ENCODE measurements around the gene PRKCD. TPM values are rescaled to one million over a fixed set of nuclear protein-coding genes. Genes with fewer than 3 reads are reported as not detected.

Gene PRKCD
- total and polyA plus RNA-seq, 2 of the 4 experiments (the other 2 are of a cell fraction): 4.3 to 19.0 TPM

DNA sequence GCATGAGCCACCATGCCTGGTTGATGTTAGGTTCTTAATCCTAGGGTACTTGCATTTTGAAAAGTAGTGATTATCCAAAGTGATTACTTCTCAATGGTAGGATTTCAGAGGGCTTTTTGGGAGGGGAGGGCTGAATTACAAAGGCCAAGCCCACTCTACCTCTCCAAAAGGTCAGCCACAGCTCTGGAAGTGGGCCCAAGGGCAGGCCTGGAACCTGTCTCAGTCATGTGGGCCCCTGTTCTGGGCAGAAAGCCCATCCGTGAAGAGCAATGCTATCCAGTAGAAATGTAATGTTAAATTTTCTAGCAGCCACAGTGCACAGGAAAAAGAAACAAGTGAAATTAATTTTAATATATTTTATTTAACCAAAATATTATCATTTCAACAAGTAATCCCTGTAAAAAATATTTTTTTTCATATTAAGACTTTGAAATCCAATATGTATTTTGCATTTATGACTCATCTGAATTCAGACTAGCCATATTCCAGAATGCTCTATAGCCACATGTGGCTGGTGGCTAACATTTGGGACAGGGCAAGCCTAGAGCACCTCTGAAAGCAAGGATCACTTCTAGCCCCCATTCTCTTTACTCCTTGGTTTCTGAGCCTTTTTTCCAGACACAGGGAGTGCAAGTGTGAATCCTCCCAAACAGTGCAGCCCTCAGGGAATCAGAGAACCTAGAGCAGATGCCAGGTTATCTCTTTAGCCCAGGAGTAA lies 47.6 kb upstream of the PRKCD start:
- no peak overlapping the region for H2BK15ac ChIP-seq (ENCODE audit: low read depth, low read length)
- ChIA-PET CTCF (interaction anchor here (0.6 to 2.0 kb wide), 4 partner anchors 12 to 1196 kb away, joined by 5 to 6 read pairs (median 6); no protein-coding TSS in a partner anchor), POLR2A (ENCODE audit: unreplicated experiment) (no interaction called here)
- H3K27me3 ChIP-seq (ENCODE audit: control insufficient read depth, insufficient read depth, low read length): no peaks in the 10 kb centered on the region
- H3K14ac ChIP-seq (replicated peaks; ENCODE audit: low read depth, low read length): peak overlapping the region; percentile 44; the same call in 1 of the 2 replicates
- H2BK20ac ChIP-seq (ENCODE audit: low read depth, low read length): peak overlapping the region; percentile 32; the same call in 1 of the 2 replicates
- in situ Hi-C loops (cut with MboI; ENCODE audit: low sequenced_read_pairs): loop anchor here (25.0 kb wide), 1 partner anchor 599 kb away; no protein-coding TSS in a partner anchor
- peak overlapping the region; percentile 2; the same call in 1 of the 2 replicates for H4K91ac ChIP-seq (ENCODE audit: insufficient read depth, low read depth, low read length)
- intact Hi-C loops (cut with micrococcal nuclease): loop anchor here (1.0 to 5.0 kb wide), 3 partner anchors 83 to 599 kb away; no protein-coding TSS in a partner anchor
- H2BK120ac ChIP-seq (ENCODE audit: low read depth, low read length): no peak overlapping the region
- no CpG with 5 or more reads among the region's 1 CpG for WGBS, 2 experiments (ENCODE audit: extremely low coverage in 2 of 2, insufficient read length in 1 of 2)
- H4K5ac ChIP-seq (ENCODE audit: low read depth, low read length): peak overlapping the region; percentile 13; the same call in 1 of the 2 replicates
- no peak overlapping the region for H3K4me3 ChIP-seq (ENCODE audit: insufficient read depth, low read depth, low read length)
- H3K27ac ChIP-seq (ENCODE audit: insufficient read depth, low read length): peak overlapping the region; percentile 33; the same call in 1 of the 2 replicates
- H2BK5ac ChIP-seq (ENCODE audit: low read depth, low read length, poor library complexity, severe bottlenecking): peak overlapping the region; percentile 33
- no peak overlapping the region for H3K18ac ChIP-seq (ENCODE audit: low read depth, low read length)
- H3K23ac ChIP-seq (ENCODE audit: low read depth, low read length): no peak overlapping the region
- peaks cover 8% of the 10 kb centered on the region for H3K9me1 ChIP-seq (ENCODE audit: insufficient read depth, low read length)
- DNase-seq (no peak), ATAC-seq (ENCODE audit: low read depth) (peak; percentile 12; the same call in 1 of the 2 replicates)
- no peaks in the 10 kb centered on the region for H4K20me1 ChIP-seq (ENCODE audit: insufficient read depth, low read length)
- H4K8ac ChIP-seq (ENCODE audit: low read depth in 2 of 2, low read length in 2 of 2): peak overlapping the region in 1 of 2 experiments; percentile 78; a peak in 2 of 4 replicates
- peaks cover 0 to 3% of the 10 kb centered on the region in 2 experiments; a peak in 1 of 4 replicates for H3K79me1 ChIP-seq (ENCODE audit: low read depth in 1 of 2, low read length in 2 of 2)
- H3K36me3 ChIP-seq (ENCODE audit: control insufficient read depth, insufficient read depth, low read length): peaks cover 25% of the 10 kb centered on the region
- H3K4ac ChIP-seq (ENCODE audit: low read depth, low read length): 0 out of 2 replicates have a peak overlapping the region, but pooled peaks have one; percentile 29
- no peaks in the 10 kb centered on the region for H3K9me3 ChIP-seq (ENCODE audit: control insufficient read depth, insufficient read depth, low read length)
- H2AK9ac ChIP-seq (replicated peaks; ENCODE audit: low read depth, low read length, poor library complexity): peak overlapping the region; percentile 82
- TF ChIP-seq MXI1 (IDR thresholded peaks at IDR 0.05; ENCODE audit: borderline replicate concordance, low read depth, low read length) (no peak), CEBPB (IDR thresholded peaks at IDR 0.05; ENCODE audit: low read depth, low read length) (no peak), RCOR1 (IDR thresholded peaks at IDR 0.05; ENCODE audit: insufficient replicate concordance, low read length) (no peak), MAZ (IDR thresholded peaks at IDR 0.05; ENCODE audit: borderline replicate concordance, low read depth, low read length) (no peak), FOS (IDR thresholded peaks at IDR 0.05; ENCODE audit: low read depth, low read length) (no peak), BHLHE40 (IDR thresholded peaks at IDR 0.05; ENCODE audit: low read depth, low read length) (no peak)
- H3K9ac ChIP-seq (ENCODE audit: low read depth, low read length): peak overlapping the region; percentile 20; the same call in 1 of the 2 replicates
- peak overlapping the region; percentile 75 for H2AFZ ChIP-seq (replicated peaks; ENCODE audit: low read length, poor library complexity)
- H2AK5ac ChIP-seq (ENCODE audit: low read depth, low read length): no peak overlapping the region
- dilution Hi-C loops (cut with HindIII; ENCODE audit: low sequenced_read_pairs, unreplicated experiment): no loop called here
- H3K4me2 ChIP-seq (ENCODE audit: low read depth, low read length): no peak overlapping the region
- H3K56ac ChIP-seq (ENCODE audit: extremely low read depth, insufficient read depth, low read length): no peak overlapping the region
- peaks cover 12% of the 10 kb centered on the region for H3K4me1 ChIP-seq (ENCODE audit: control insufficient read depth, insufficient read depth, low read length)
- no TSS peak for BruUV-seq (replicated peaks)

Measured in IMR-90 (cell line).